ENCODE results near the gene CLSTN1. TPM values are rescaled to one million over a fixed set of nuclear protein-coding genes. Genes with fewer than 3 reads are reported as not detected.

CLSTN1 gene
- total RNA-seq, 1 experiment from 2014 or later, result 106 TPM

DNA sequence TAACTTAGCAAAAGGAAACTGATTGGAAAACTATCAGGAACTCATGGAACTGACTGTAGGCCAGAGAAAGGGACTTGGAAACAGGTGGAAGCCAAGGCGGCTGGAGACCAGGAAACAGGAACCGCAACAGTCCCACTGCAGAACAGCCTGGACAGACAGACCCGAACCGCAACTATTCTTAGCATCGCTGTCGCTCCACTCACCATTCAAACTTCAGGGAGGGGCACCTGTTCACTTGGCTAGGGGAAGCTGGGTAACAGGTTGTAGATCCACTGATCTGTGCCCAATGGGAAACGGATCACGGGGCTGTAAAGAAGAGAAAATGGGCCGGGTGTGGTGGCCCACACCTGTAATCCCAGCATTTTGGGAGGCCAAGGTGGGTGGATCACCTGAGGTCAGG, 61.9 kb downstream of the CLSTN1 start:
- TF ChIP-seq CTCF (IDR thresholded peaks at IDR 0.05; ENCODE audit: unreplicated experiment), result no peak
- Mint-ChIP-seq H3K4me1 (ENCODE audit: insufficient read depth, unreplicated experiment) (peaks cover 6% of the 10 kb centered on the region), H3K27me3 (ENCODE audit: insufficient read depth, unreplicated experiment) (no peaks in the 10 kb centered on the region), H3K36me3 (ENCODE audit: insufficient read depth, unreplicated experiment) (peaks cover 22% of the 10 kb centered on the region), H3K27ac (ENCODE audit: low read depth, unreplicated experiment) (no peak overlapping the region), H3K4me3 (ENCODE audit: unreplicated experiment) (no peak overlapping the region), H3K9me3 (ENCODE audit: unreplicated experiment) (no peaks in the 10 kb centered on the region)
- no TSS peak for BruUV-seq (replicated peaks)
- POLR2A ChIA-PET, result no interaction called here
- no peak for DNase-seq (ENCODE audit: unreplicated experiment)
- CTCF ChIA-PET, result interaction anchor here (0.6 kb wide), 3 partner anchors 148 to 958 kb away, joined by 3 to 4 read pairs (median 3); no protein-coding TSS in a partner anchor
- intact Hi-C loops (cut with micrococcal nuclease), result no loop called here

DNA sequence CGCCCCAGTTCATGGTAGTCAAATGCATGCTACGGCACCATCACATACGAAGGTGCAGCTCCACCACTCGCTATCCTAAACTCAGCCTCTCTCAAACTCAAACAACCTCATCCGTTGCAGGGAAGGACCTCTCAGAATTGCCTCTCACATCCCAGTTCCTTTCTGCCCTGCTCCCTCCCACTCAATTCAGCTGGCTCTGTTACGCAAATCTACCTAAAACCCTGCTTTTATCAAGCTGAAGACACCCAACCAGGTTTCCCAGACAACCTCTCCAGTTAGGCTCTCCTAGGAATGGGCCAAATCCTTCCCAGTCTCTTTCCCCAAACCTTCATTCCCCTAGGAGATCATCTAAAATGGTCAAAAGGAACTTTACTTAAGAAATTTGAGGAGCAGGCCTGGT, 62.9 kb downstream of the CLSTN1 start:
- Mint-ChIP-seq H3K27ac (ENCODE audit: low read depth, unreplicated experiment) (no peak overlapping the region), H3K9me3 (ENCODE audit: unreplicated experiment) (no peaks in the 10 kb centered on the region), H3K36me3 (ENCODE audit: insufficient read depth, unreplicated experiment) (peaks cover 22% of the 10 kb centered on the region), H3K4me1 (ENCODE audit: insufficient read depth, unreplicated experiment) (peaks cover 7% of the 10 kb centered on the region), H3K27me3 (ENCODE audit: insufficient read depth, unreplicated experiment) (no peaks in the 10 kb centered on the region), H3K4me3 (ENCODE audit: unreplicated experiment) (no peak overlapping the region)
- ChIA-PET POLR2A (interaction anchor here (0.6 kb wide), 1 partner anchor 135 kb away, joined by 3 read pairs; no protein-coding TSS in a partner anchor), CTCF (no interaction called here)
- no TSS peak for BruUV-seq (replicated peaks)
- no peak for DNase-seq (ENCODE audit: unreplicated experiment)
- TF ChIP-seq CTCF (IDR thresholded peaks at IDR 0.05; ENCODE audit: unreplicated experiment), result no peak
- intact Hi-C loops (cut with micrococcal nuclease), result no loop called here

- intact Hi-C loops (cut with micrococcal nuclease), result no loop called here
- no peak for DNase-seq (ENCODE audit: unreplicated experiment)
- peaks cover 22% of the 10 kb centered on the region for H3K36me3 Mint-ChIP-seq (ENCODE audit: insufficient read depth, unreplicated experiment)
- no peak overlapping the region for H3K27ac Mint-ChIP-seq (ENCODE audit: low read depth, unreplicated experiment)
- no peaks in the 10 kb centered on the region for H3K27me3 Mint-ChIP-seq (ENCODE audit: insufficient read depth, unreplicated experiment)
- no peaks in the 10 kb centered on the region for H3K9me3 Mint-ChIP-seq (ENCODE audit: unreplicated experiment)
- ChIA-PET CTCF (interaction anchor here (0.6 kb wide), 3 partner anchors 116 to 577 kb away, joined by 3 to 4 read pairs (median 3); partner anchors contain the start of genes LZIC and NMNAT1), POLR2A (no interaction called here)
- BruUV-seq (replicated peaks), result no TSS peak
- H3K4me1 Mint-ChIP-seq (ENCODE audit: insufficient read depth, unreplicated experiment), result peaks cover 13% of the 10 kb centered on the region
- H3K4me3 Mint-ChIP-seq (ENCODE audit: unreplicated experiment), result no peak overlapping the region
- no peak for TF ChIP-seq CTCF (IDR thresholded peaks at IDR 0.05; ENCODE audit: unreplicated experiment)
These were observed 63.8 kb downstream of the CLSTN1 start for GRCh38 chr1:9759939-9760338.

- POLR2A ChIA-PET, result interaction anchor here (0.7 to 2.2 kb wide), 2 partner anchors 8 to 1400 kb away, joined by 3 to 11 read pairs; no protein-coding TSS in a partner anchor
- CTCF ChIA-PET, result interaction anchor here (0.6 to 1.6 kb wide), 3 partner anchors 41 to 175 kb away, joined by 3 to 6 read pairs (median 3); no protein-coding TSS in a partner anchor
- BruUV-seq (replicated peaks), result no TSS peak
- intact Hi-C loops (cut with micrococcal nuclease), result no loop called here
- H3K4me3 Mint-ChIP-seq (ENCODE audit: unreplicated experiment), result no peak overlapping the region
- no peak for TF ChIP-seq CTCF (IDR thresholded peaks at IDR 0.05; ENCODE audit: unreplicated experiment)
- H3K27ac Mint-ChIP-seq (ENCODE audit: low read depth, unreplicated experiment), result no peak overlapping the region
- DNase-seq (ENCODE audit: unreplicated experiment), result no peak
- no peaks in the 10 kb centered on the region for H3K27me3 Mint-ChIP-seq (ENCODE audit: insufficient read depth, unreplicated experiment)
- peaks cover 26% of the 10 kb centered on the region for H3K36me3 Mint-ChIP-seq (ENCODE audit: insufficient read depth, unreplicated experiment)
- no peaks in the 10 kb centered on the region for H3K9me3 Mint-ChIP-seq (ENCODE audit: unreplicated experiment)
- peaks cover 13% of the 10 kb centered on the region for H3K4me1 Mint-ChIP-seq (ENCODE audit: insufficient read depth, unreplicated experiment)
These were observed 65.1 kb downstream of the CLSTN1 start for GRCh38 chr1:9758559-9759121.

All from MCF 10A (cell line).